Uterus (tissue), 4 donors: ENCODE results near the gene ARL2BP. TPM values are rescaled to one million over a fixed set of nuclear protein-coding genes. Genes with fewer than 3 reads are reported as not detected.

Experiments used
- DNase-seq, 2 donors: peaks; one replicate each; pipeline ENCODE4 v3.0.0-alpha.2; 2019 to 2020
- H3K27ac ChIP-seq, 2 donors: fragments of 200-600 bp; sonication (generic); 1 replicate in 1 of 2; 2 replicates in 1 of 2; pipeline ENCODE4 v1.5.1; 2016 to 2018
- H3K27me3 ChIP-seq, 2 donors: fragments of 200-600 bp; sonication (generic); one replicate each; pipeline ENCODE4 v1.5.1; 2018 to 2019; ENCODE audit warnings: control low read depth in 1 of 2
- H3K36me3 ChIP-seq, 2 donors: fragments of 200-600 bp; sonication (generic); one replicate each; pipeline ENCODE4 v1.5.1; 2019; ENCODE audit warnings: control low read depth in 1 of 2
- H3K4me1 ChIP-seq, 2 donors: fragments of 200-600 bp; sonication (generic); one replicate each; pipeline ENCODE4 v1.5.1; 2018 to 2019; ENCODE audit warnings: control low read depth in 1 of 2
- H3K4me3 ChIP-seq, 2 donors: fragments of 200-600 bp; sonication (generic); 1 replicate in 1 of 2; 2 replicates in 1 of 2; pipeline ENCODE4 v1.5.1; 2018 to 2019; ENCODE audit warnings: mild to moderate bottlenecking in 1 of 2
- H3K9me3 ChIP-seq, 2 donors: fragments of 200-600 bp; sonication (generic); one replicate each; pipeline ENCODE4 v1.5.1; 2019; ENCODE audit warnings: control low read depth in 1 of 2
- POLR2A ChIP-seq, 2 donors: fragments of 450-650 bp; IDR thresholded peaks; one replicate each; pipeline ENCODE4 v1.6.1; 2016; ENCODE audit warnings: antibody characterized with exemption in 2 of 2, mild to moderate bottlenecking in 1 of 2, moderate library complexity in 1 of 2
- intact Hi-C: fragments of 100-400 bp; cut with DNase I; formaldehyde crosslinking; loops from one replicate; pipeline ENCODE4 v1.15.1; 2023; ENCODE audit warnings: low total_unique reads
- total RNA-seq, 4 donors: library from RNA; depleted of rRNA in 3 of 4; stranded (reverse); fragments of >200 nt in 3 of 4; gene quantifications; one replicate each; pipeline versions ENCODE4 v1.1.0 to v1.2.4, GENCODE V29; 2014 to 2023
- TF ChIP-seq, protein P1 (sequence below), 4 experiments: fragments of 200-600 bp in 2 of 4; fragments of 450-650 bp in 2 of 4; sonication (generic) in 2 of 4; IDR thresholded peaks; one replicate each; pipeline ENCODE4 v1.5.1; 2016 to 2019; ENCODE audit warnings: antibody characterized with exemption in 4 of 4, mild to moderate bottlenecking in 2 of 4, moderate library complexity in 1 of 4
- donor health status: DM: yes; HTN: yes; CAD: no.

ARL2BP gene
- total RNA-seq, 4 donors from 2014 or later = 40.9 to 110 (median 57.8) TPM

DNA sequence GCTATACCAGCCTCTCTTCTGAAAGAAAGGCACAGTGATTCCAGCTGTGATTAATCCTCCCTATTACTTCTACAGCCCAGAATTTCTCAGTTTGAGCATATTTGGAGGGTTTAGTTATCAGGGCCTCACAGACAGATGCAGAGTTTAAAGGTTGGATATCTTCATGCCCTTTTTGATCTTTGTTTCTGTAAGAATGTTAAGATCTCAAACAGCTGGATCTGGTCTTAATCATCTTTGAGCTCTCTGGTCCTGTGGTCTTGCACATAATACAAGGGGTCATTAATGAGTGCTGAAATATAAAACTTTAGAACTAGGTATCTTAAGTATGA, 9.1 kb upstream of the ARL2BP start:
- intact Hi-C loops = no loop called here
- Histone ChIP-seq H3K9me3 (no peaks in the 10 kb centered on the region), H3K27me3 (no peaks in the 10 kb centered on the region), H3K4me1 (no peaks in the 10 kb centered on the region), H3K27ac (no peak overlapping the region), H3K36me3 (no peaks in the 10 kb centered on the region), H3K4me3 (no peak overlapping the region)
- TF ChIP-seq, protein P1, sequence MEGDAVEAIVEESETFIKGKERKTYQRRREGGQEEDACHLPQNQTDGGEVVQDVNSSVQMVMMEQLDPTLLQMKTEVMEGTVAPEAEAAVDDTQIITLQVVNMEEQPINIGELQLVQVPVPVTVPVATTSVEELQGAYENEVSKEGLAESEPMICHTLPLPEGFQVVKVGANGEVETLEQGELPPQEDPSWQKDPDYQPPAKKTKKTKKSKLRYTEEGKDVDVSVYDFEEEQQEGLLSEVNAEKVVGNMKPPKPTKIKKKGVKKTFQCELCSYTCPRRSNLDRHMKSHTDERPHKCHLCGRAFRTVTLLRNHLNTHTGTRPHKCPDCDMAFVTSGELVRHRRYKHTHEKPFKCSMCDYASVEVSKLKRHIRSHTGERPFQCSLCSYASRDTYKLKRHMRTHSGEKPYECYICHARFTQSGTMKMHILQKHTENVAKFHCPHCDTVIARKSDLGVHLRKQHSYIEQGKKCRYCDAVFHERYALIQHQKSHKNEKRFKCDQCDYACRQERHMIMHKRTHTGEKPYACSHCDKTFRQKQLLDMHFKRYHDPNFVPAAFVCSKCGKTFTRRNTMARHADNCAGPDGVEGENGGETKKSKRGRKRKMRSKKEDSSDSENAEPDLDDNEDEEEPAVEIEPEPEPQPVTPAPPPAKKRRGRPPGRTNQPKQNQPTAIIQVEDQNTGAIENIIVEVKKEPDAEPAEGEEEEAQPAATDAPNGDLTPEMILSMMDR (IDR thresholded peaks at IDR 0.05) = no peak
- TF ChIP-seq POLR2A (IDR thresholded peaks at IDR 0.05) = no peak
- no peak for DNase-seq

- intact Hi-C loops = no loop called here
- DNase-seq = no peak
- H3K4me3 ChIP-seq = no peak overlapping the region
- H3K27ac ChIP-seq = no peak overlapping the region
- no peaks in the 10 kb centered on the region for H3K27me3 ChIP-seq
- no peaks in the 10 kb centered on the region for H3K9me3 ChIP-seq
- no peaks in the 10 kb centered on the region for H3K4me1 ChIP-seq
- no peaks in the 10 kb centered on the region for H3K36me3 ChIP-seq
- TF ChIP-seq, protein P1 (IDR thresholded peaks at IDR 0.05) = no peak
- no peak for TF ChIP-seq POLR2A (IDR thresholded peaks at IDR 0.05)
These were observed 6.4 kb upstream of the ARL2BP start for GRCh38 chr16:57238682-57239081.

DNA sequence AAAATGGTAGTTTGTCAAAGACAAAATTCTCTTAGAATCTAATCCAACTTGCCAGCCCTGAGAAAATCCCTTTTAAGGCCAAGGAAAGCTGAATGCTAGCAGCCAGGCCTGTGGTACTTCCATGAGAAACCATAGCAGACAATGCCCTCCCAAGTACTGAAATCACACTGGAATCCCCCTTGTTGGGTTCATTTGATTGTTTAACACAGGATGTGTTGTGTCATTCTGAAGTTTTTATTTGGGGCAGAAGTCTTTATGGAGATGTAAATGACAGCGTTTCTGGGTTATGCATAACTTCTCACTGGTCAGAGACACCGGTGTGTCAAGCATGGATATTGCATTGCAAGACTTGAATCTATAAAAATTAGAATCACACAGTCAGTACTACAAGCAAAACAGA, 6.0 kb upstream of the ARL2BP start:
- H3K27ac ChIP-seq = no peak overlapping the region
- TF ChIP-seq POLR2A (IDR thresholded peaks at IDR 0.05) = no peak
- TF ChIP-seq, protein P1 (IDR thresholded peaks at IDR 0.05) = no peak
- no peak for DNase-seq
- no peaks in the 10 kb centered on the region for H3K27me3 ChIP-seq
- no peaks in the 10 kb centered on the region for H3K4me1 ChIP-seq
- intact Hi-C loops = no loop called here
- H3K36me3 ChIP-seq = no peaks in the 10 kb centered on the region
- no peak overlapping the region for H3K4me3 ChIP-seq
- no peaks in the 10 kb centered on the region for H3K9me3 ChIP-seq

DNA sequence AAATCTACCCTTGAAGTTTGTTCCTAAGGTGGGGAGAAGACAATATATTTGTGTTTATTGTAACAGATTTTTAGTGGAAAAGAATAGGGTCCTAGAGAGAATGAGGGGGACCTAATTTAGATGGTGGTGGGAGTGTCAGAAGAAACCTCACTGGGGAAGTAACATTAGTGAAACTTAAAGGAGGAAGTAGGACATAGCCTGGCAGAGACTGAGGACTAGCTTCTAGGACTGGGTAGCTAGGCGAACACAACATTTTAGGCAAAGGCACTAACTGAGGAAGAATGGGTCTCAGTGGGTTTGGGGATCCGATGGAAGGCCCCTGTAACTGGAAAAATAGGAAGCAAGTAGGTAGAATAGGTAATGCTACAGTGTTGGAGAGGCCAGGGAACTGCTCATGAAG, 4.2 kb upstream of the ARL2BP start:
- Histone ChIP-seq H3K36me3 (no peaks in the 10 kb centered on the region), H3K27me3 (no peaks in the 10 kb centered on the region), H3K4me1 (no peaks in the 10 kb centered on the region), H3K4me3 (no peak overlapping the region), H3K9me3 (no peaks in the 10 kb centered on the region), H3K27ac (no peak overlapping the region)
- intact Hi-C loops = no loop called here
- no peak for DNase-seq
- TF ChIP-seq, protein P1 (IDR thresholded peaks at IDR 0.05) = no peak
- TF ChIP-seq POLR2A (IDR thresholded peaks at IDR 0.05) = no peak

GRCh38 chr16:57242650-57243049, 2.4 kb upstream of the ARL2BP start:
- Histone ChIP-seq H3K27me3 (no peaks in the 10 kb centered on the region), H3K4me1 (no peaks in the 10 kb centered on the region), H3K27ac (no peak overlapping the region), H3K36me3 (no peaks in the 10 kb centered on the region), H3K4me3 (no peak overlapping the region), H3K9me3 (no peaks in the 10 kb centered on the region)
- TF ChIP-seq POLR2A (IDR thresholded peaks at IDR 0.05) = no peak
- TF ChIP-seq, protein P1 (IDR thresholded peaks at IDR 0.05) = no peak
- DNase-seq = no peak
- intact Hi-C loops = no loop called here
